GM23248 (cell line): Measurements from ENCODE around the gene LARP6.

Source experiments
- EZH2 ChIP-seq: fragments of 200-600 bp; sonication (generic); IDR thresholded peaks from 2 replicates; pipeline ENCODE4 v1.6.1; 2018; ENCODE audit warnings: antibody characterized with exemption, mild to moderate bottlenecking; ENCODE audit not compliant: insufficient read depth, poor library complexity, severe bottlenecking
- EZH2phosphoT487 ChIP-seq: fragments of 200-600 bp; sonication (generic); IDR thresholded peaks from 2 replicates; pipeline ENCODE4 v1.6.1; 2018; ENCODE audit warnings: antibody characterized with exemption, moderate library complexity, mild to moderate bottlenecking, low read depth; ENCODE audit not compliant: insufficient read depth

DNA sequence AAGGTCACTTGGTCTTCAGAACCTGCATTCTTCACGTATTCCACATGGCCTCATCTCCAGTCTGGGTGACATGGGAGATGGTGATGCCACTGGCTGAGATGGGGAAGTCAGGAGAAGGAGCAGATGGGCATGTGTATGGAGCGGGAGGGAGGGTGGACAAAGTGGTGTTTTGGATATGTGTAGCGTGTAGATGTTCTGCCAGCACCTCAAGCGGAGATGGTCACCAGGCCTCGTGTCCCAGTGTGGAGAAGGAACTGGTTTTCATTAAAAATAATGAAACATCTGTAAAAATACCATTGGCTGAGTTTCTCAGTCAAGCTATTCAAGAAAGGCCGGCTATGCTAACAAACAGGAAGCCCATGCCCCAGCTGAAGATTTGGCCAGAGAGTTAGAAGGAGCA, 26.2 kb downstream of the LARP6 start:
- no peak for TF ChIP-seq EZH2phosphoT487
- TF ChIP-seq EZH2 = no peak
